ENCODE results near the gene PDE6D.

- TF ChIP-seq CTCF (conservative IDR thresholded peaks at IDR 0.05; ENCODE audit: low read length), result no peak
- no peak for TF ChIP-seq EZH2phosphoT487 (IDR thresholded peaks at IDR 0.05; ENCODE audit: borderline replicate concordance)
Measured at GRCh38 chr2:231780909-231781797, at the start of gene PDE6D.

All from Loucy (cell line).